HG03460 (cell line): ENCODE data around the gene ATP13A2.

Experiments
- ATAC-seq: cut with Tn5 transposase; IDR thresholded peaks from one replicate; pipeline ENCODE4 v1.9.1; 2021; ENCODE audit not compliant: unreplicated experiment

The ATP13A2 gene, protein sequence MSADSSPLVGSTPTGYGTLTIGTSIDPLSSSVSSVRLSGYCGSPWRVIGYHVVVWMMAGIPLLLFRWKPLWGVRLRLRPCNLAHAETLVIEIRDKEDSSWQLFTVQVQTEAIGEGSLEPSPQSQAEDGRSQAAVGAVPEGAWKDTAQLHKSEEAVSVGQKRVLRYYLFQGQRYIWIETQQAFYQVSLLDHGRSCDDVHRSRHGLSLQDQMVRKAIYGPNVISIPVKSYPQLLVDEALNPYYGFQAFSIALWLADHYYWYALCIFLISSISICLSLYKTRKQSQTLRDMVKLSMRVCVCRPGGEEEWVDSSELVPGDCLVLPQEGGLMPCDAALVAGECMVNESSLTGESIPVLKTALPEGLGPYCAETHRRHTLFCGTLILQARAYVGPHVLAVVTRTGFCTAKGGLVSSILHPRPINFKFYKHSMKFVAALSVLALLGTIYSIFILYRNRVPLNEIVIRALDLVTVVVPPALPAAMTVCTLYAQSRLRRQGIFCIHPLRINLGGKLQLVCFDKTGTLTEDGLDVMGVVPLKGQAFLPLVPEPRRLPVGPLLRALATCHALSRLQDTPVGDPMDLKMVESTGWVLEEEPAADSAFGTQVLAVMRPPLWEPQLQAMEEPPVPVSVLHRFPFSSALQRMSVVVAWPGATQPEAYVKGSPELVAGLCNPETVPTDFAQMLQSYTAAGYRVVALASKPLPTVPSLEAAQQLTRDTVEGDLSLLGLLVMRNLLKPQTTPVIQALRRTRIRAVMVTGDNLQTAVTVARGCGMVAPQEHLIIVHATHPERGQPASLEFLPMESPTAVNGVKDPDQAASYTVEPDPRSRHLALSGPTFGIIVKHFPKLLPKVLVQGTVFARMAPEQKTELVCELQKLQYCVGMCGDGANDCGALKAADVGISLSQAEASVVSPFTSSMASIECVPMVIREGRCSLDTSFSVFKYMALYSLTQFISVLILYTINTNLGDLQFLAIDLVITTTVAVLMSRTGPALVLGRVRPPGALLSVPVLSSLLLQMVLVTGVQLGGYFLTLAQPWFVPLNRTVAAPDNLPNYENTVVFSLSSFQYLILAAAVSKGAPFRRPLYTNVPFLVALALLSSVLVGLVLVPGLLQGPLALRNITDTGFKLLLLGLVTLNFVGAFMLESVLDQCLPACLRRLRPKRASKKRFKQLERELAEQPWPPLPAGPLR

DNA sequence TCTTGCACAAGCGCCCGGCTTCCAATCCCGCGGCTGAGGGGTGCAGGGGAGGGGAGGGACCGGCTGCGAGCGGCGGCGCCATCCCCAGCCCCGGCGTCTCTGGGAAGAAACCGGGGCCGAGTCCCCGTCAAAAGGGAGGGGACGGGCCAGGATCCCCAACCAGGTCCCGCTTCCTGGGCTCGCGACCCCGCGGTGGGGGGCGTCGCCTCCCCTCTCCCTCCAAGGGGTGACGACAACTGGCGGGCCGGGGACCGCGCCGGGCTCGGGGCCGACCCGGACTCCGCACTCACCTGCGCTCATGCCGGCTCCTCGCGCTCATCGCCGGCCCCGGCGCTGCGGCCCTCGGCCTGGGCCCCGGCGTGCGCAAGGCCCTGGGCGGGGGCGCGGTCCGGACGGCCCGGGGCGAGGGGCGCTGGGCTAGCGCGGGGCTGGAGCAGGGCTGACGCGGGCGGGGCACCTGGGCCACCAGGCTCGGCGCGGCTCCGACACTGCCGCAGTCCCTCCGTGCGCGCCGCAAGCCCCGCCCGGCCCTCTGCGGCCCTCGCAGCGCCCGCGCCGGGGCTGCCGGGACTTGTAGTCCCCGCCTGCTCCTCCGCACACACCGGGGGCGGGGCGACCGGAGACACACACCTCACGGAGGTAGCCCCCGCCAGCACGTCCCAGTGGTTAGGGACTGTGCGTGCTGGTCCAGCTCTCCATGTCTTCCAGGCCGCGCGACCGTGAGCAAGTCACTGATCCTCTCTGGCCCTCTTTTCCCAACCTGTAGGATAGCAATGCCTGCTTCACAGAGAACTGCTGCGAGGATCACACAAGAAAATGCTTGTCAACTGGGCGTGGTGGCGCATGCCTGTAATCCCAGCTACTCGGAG lies at the start of gene ATP13A2:
Gene ATP13A2 (minus strand): TSS at position 490 of the 869 bp plus-strand sequence. CDS start 190 bp downstream, at position 300.
- ATAC-seq = peak; percentile 86

DNA sequence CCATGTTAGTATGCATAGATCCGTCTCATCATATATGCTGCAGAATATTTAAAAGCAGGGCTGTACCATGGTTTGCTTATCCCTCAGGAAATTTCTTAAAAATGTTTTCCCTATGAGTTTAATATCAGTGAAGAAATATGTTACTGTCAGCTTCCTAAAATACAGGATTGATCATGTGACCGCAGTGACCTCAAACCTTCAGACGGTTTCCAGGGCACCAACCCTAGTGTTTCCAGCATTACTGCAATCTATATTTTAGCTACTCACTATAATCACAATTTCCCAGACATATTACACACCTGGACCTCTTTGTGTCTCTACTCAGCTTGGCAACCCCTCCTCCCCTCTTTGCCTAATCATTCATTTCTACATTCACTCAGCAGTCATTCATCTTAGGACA lies 49.8 kb upstream of the ATP13A2 start:
- no peak for ATAC-seq

DNA sequence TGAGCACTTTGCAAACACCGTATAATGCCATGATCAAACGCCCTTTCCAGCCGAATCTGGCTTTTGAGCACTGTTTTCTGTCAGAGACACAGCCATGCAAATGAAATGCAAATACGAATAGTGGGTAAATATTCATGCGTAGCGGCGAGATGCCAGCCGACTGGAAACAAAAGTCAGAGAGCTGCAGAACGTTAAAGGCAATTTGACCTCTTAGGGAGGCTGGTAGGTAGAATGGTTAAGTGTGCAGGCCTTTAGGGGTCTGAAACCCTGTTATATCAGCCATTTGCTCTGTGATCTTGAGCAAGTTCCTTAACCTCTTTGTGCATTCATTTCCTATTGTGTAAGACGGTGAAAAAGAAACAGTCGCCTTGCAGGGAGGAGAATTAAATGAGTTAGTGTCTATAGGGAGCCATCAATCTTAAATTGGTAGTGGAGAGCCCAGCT lies 48.6 kb upstream of the ATP13A2 start:
- ATAC-seq = no peak

DNA sequence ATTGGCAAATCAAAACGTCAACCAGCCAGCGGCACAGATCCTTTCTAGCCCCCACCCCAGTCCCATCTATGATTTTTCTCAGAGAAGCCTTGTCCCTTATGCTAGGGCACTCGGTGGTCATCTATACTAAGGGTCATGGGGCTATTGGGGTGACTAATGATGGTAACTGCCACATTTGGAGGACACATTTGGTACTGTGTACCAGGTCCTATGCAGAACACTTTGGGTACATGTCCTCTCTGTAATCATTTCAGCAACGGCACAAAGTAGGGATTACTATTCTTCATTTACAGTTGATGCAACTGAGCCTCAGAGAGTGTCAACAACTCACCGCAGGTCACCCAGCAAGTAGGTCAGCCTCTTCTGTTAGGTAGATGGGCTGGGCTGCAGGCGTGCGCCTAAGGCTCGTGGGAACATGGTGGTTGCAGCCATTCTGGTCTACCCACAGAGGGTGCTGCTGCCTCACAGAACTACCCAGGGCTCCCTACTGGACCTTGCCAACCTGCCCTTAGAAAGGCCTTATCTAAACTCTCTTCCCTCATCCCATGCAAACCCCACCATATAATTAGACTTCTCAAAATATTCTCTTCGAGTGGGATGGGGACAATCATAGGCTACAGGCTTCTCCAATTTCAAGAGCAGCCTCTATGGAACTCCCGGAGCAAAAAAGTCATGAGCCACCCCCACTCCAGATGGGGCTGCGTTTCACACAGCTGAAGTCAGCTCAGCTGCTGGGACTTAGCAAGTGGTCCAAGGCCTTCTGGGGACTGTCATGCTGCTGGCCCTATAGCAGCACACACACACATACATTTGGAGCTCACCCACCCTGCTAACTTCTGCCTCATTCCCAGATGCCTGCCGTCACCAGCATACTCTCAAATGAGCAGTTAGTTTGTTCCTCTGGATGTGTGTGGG lies 47.9 kb upstream of the ATP13A2 start:
- no peak for ATAC-seq

DNA sequence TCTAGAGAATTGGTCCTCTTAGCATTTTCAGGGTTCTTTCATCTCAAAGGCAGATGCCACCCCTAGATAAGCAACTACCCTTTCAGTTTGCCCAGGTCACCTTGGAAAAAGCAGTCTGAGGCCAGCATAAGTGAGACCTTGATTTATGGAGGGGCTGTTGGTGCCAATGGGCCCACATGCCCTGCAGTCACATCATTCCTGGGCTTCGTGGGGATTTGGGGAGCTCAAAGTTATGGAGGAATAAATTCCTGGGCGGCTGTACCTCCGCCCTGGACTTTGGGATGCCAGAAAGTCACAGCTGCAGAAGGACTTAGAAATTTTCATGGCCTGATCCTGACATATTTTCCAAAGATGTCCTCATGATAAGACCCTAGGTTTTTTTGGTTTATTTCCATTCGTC lies 44.8 kb upstream of the ATP13A2 start:
- no peak for ATAC-seq

DNA sequence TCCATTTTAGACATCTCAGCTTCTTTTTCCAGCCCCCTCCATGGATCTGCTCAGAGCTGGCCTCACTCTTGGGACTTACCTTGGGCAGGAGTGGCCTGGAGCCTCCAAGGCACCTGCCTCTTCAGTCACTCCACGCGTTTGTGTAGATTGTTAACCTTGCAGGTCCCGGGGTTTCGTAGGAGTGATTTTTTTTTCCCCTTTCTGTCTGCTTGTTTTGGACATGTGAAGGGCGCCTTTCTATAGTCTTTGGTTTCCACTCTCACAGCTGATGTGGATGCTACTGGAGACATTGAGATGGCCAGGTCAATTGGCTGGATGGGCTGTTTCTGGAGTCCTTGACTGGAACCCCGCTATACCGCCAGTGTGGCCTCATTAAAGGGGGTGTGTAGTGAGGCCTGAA lies 44.1 kb upstream of the ATP13A2 start:
- no peak for ATAC-seq

DNA sequence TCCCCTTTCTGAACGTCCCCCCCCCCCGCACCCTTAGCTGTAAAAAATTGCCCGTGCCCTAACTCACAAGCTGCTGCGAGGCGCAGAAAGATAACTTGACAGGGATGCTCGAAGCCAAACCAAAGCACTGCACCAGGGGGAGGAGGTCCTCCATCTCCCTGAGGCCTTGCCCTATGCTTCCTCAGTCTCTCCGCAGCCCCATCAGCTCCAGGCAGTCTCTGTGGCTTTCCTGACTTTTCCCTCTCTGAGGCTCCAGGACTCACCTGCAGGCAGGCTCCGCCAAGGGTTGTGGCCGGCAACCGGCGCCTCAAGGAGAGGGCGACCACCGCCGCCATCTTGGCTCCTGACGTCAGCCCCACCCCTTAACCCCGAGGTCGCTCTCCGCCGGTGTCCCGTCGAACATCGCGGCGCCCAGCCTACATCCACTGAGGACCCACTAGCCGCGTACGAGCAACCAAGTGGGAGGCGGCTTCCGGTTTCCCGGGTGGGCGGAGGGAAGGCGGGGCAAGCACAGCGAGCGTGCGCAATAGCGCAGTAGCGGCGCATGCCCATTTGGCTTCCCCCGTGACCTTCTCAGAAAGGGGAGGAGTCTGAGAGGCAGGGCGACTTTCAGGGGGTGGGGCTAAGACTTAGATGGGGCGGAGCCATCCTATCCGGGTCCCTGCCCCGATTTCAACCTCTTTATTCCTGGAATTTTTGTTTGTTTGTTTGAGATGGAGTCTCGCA lies 42.1 kb upstream of the ATP13A2 start, which contains the start of gene SDHB:
Gene SDHB (minus strand): TSS at position 348 of the 726 bp plus-strand sequence. CDS start 13 bp downstream, at position 335.
- peak; percentile 96 for ATAC-seq

DNA sequence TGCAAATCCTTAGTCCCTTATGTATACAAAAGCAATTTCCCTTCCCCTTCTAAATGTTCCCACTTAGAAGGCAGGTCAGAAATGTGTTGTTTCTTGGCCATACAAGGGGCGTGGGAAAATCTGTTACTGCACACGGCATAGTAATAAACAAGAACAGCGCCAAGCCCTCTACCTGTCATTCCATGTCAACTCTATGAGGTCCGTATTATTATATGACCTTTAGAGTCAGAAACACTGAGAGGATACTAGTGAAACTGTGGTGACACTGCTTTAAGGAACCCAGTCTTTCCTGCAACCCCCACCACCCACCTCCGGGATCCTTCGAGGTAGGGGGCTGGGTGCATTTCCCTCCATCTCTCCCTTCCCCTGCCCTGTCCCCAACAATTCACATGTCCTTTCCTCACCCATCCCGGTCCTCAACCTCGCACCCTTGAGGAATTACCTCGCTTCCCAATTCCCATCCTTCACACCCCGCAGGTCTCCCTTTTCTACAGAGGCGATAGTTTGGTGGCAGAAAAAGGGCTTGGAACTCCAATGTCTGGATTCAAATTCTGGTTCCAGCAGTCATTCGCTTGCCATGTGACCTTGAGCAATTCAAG lies 41.5 kb upstream of the ATP13A2 start:
- ATAC-seq = no peak

DNA sequence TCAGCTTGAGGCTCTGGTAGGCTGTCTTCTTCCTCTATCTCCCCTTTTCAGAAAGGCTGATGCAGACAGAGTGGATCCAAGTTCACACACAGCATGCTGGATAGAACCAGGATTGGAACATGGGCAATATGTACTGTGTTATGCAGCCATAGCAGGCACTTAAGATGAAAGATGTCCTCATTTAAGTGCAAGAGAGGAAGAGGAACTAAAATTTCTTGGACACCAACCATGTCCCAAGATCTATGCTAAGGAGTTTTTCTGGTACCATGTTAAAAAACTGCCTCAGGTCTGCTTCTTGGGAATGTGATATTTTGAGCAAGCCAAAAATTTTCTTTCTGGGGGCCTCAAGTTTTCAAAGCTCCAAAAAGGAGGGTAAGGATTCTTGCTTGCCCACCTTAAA lies 40.9 kb upstream of the ATP13A2 start:
- ATAC-seq = no peak

DNA sequence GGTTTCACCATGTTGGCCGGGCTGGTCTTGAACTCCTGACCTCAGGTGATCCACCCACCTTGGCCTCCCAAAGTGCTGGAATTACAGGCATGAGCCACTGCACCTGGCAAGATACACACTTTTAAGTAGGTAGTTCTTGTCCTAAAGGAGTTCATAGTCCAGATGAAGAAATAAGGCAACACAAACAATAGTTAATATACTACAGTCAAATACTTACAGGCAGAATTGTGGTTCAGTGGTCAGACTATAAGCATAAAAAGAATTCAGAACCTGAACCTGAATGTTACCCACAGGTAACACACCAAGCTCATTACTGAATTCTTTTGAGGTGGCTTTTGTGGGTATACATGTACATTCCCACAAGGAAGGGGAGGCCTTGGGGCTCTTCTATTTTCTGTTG lies 40.3 kb upstream of the ATP13A2 start:
- no peak for ATAC-seq

DNA sequence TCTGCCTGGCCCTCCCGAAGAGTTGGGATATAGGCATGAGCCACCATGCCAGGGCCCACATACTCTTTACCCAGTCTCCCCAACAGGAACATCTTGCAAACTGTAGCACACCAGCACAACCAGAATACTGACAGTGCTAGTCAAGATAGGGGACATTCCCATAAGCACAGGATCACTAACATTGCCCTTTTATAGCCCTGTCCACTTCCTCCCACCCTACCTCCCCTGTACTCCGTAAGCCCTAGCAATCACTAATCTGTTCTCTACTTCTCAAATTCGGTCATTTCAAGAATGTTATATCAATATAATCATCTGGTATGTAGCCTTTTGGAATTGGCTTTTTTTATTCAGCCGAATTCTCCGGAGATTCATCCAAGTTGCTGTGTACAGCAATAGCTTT lies 36.2 kb upstream of the ATP13A2 start:
- ATAC-seq = no peak

DNA sequence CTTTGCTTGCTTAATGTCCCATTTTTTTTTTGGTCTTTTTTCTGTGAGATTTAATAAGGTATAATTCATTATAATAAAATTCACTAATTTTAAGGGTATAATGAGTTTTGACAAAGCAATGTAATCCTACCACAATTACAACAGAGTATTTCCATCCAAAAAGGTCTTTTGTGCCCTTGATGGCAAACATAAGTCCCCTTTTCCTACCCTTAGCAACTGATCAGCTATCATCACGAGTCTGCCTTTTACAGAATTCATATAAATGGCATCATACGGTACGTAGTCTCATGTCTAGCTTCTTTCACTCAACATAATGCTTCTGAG lies 34.6 kb upstream of the ATP13A2 start:
- ATAC-seq = no peak

DNA sequence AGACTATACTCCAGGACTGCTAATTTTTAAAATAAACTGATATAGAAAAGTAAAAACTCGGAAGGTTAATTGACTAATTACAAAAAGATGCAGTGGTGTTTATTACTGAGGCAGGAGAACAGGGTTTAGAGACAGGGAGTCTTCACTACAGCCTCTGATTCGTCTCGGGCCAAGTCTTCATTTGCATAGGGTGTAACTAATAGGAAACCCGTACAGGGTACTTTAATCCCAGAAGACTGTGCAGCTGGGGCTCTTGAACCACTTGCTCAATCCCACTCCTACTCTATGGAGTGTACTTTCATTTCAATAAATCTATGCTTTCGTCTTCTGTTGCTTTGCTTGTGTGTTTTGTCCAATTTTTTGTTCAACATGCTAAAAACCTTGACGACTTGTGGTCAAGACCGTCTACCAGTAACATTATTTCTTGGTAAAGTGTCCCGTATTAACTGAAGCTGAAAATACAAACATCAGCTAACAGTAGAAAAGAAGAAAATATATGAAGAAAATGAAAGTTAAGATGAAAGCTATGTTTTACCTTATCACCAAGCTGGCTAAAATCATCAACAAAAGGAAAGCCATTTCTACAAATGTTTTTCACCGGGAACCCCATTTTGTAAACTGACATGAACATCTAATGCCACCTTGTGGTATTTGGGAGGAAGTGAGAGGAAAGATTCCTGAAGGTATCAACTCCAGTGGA lies 34.1 kb upstream of the ATP13A2 start:
- ATAC-seq = no peak

DNA sequence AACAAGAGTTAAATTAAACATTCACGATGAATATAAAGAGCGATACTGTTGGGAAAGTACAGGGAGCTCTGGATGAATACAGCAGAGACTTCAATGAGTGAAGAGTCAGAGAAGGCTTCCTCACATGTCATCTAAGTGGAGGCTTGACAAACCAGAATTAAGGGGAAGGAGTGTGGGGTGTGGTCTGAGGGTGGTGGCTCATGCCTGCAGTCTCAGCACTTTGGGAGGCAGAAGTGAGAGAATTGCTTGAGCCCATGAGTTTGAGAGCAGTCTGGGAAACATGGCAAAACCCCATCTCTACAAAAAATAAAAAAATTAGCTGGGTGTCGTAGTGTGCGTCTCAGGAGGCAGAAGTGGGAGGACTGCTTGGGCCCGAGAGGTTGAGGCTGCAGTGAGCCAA lies 33.4 kb upstream of the ATP13A2 start:
- no peak for ATAC-seq

DNA sequence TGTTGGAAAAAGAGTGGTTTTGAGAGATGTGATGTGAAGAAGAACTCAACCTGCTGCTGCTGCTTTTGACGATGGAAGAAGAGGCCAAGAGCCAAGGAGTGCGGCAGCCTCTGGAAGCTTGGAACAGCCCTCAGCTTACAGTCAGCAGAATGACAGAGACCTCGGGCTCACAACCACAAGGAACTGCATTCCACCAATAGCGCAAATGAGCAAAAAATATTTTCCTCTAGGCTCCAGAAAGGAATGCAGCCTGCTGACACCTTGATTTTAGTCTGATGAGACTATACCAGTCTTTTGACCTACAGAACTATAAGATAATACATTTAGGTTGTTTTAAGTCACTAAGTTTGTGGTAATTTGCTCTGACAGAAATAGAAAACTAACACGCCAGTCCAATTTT lies 31.9 kb upstream of the ATP13A2 start:
- ATAC-seq = no peak

DNA sequence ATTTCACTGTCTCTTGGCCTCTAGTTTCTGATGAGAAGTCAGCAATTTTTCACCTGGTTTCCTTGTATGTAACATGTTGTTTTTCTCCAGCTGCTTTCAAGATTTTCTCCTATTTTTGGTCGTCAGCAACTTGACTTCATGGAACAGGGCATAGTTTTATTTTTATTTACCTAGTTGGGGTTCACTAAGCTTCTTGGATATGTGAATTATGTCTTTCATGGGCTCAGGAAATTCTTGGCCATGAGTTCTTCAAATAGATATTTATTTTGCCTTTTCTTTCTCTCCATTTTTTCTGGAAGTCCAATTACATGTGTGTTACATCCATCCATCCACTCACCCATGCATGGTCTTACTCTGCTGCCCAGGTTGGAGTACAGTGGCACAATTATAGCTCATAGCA lies 28.4 kb upstream of the ATP13A2 start:
- ATAC-seq = no peak

DNA sequence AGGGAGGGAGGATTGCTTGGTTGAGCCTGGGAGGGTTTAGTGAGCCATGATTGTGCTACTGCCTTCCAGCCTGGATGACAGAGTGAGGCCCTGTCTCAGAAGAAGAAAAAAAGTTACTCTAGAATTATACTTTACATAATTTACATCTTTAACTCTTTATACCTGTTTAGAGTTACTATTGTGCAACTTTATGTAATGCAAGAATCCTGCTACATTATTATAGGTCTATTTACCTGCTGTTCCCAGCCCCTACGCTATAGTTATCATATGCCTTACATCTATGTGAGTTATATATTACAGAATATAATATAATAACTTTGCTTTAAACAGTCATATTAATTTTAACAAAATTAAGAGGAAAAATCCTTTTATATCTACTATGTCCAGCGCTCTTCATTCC lies 27.8 kb upstream of the ATP13A2 start:
- ATAC-seq = no peak

DNA sequence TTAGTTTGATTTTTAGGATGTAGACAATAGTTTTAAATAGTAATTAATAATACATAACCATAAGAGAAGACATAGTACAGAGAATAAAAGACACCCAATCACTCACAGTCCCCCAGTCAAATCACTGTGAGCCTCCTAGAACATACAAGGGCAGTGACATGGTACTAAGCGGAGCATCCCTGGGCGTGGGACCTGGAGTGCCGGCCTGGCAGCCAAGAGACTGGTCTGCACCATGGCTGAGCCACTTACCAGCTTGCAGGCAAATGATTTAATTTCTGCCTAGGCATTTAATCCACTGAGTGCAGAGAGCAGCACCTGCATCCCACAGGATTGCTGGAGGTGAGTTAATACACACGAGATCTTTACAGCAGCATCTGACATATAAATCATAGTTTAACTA lies 21.8 kb upstream of the ATP13A2 start:
- no peak for ATAC-seq
